Testis (tissue), 3 donors: ENCODE data around the gene ZMIZ1. TPM values are rescaled to one million over a fixed set of nuclear protein-coding genes. Genes with fewer than 3 reads are reported as not detected.

Source experiments
- DNase-seq: peaks from one replicate; pipeline ENCODE4 v3.0.0-alpha.2; 2019
- H3K27ac ChIP-seq, 2 donors: fragments of 200-600 bp; sonication (generic); one replicate each; pipeline ENCODE4 v1.5.1; 2019
- H3K27me3 ChIP-seq: fragments of 200-600 bp; sonication (generic); one replicate; pipeline ENCODE4 v1.5.1; 2019
- H3K36me3 ChIP-seq: fragments of 200-600 bp; sonication (generic); one replicate; pipeline ENCODE4 v1.5.1; 2017; ENCODE audit warnings: low read depth; ENCODE audit errors: missing control alignments
- H3K4me1 ChIP-seq: fragments of 200-600 bp; sonication (generic); one replicate; pipeline ENCODE4 v1.5.1; 2019
- H3K4me3 ChIP-seq, 2 donors: fragments of 200-600 bp; sonication (generic); one replicate each; pipeline ENCODE4 v1.5.1; 2017 to 2019
- H3K9me3 ChIP-seq: fragments of 200-600 bp; sonication (generic); one replicate; pipeline ENCODE4 v1.5.1; 2017
- POLR2A ChIP-seq: fragments of 450-650 bp; IDR thresholded peaks from one replicate; pipeline ENCODE4 v1.6.1; 2017; ENCODE audit warnings: antibody characterized with exemption, mild to moderate bottlenecking, moderate library complexity
- WGBS, 2 donors: methylation state at CpG; one replicate each; pipeline ENCODE4 v1.1.5; 2018; 5-methylcytosine and 5-hydroxymethylcytosine counted together
- intact Hi-C: fragments of 100-400 bp; cut with DNase I; formaldehyde crosslinking; loops from one replicate; pipeline ENCODE4 v1.15.1; 2023; ENCODE audit warnings: low total_unique reads
- polyA plus RNA-seq: library from polyadenylated mRNA; stranded (reverse); fragments of 350-450 nt; fragmentation: Illumina TruSeq; extraction: RNeasy Lipid Tissue Mini Kit (QIAGEN cat#74804); gene quantifications from one replicate; pipeline ENCODE4 v1.2.3, GENCODE V29; 2014; ENCODE audit warnings: low read depth, low replicate concordance; ENCODE audit not compliant: insufficient read depth
- total RNA-seq, 2 donors: library from RNA; depleted of rRNA; stranded (reverse); fragments of >200 nt; gene quantifications; one replicate each; pipeline ENCODE4 v1.2.3, GENCODE V29; 2016
- TF ChIP-seq, protein P1 (sequence below), 3 experiments: fragments of 450-650 bp in 2 of 3; fragments of 200-600 bp in 1 of 3; sonication (generic) in 1 of 3; IDR thresholded peaks; one replicate each; pipeline ENCODE4 v1.5.1; 2016 to 2019; ENCODE audit warnings: antibody characterized with exemption in 3 of 3, mild to moderate bottlenecking in 2 of 3, moderate library complexity in 1 of 3

ZMIZ1 gene
- total and polyA plus RNA-seq, 3 donors from 2014 or later = 15.2 to 22.0 (median 18.8) TPM

DNA sequence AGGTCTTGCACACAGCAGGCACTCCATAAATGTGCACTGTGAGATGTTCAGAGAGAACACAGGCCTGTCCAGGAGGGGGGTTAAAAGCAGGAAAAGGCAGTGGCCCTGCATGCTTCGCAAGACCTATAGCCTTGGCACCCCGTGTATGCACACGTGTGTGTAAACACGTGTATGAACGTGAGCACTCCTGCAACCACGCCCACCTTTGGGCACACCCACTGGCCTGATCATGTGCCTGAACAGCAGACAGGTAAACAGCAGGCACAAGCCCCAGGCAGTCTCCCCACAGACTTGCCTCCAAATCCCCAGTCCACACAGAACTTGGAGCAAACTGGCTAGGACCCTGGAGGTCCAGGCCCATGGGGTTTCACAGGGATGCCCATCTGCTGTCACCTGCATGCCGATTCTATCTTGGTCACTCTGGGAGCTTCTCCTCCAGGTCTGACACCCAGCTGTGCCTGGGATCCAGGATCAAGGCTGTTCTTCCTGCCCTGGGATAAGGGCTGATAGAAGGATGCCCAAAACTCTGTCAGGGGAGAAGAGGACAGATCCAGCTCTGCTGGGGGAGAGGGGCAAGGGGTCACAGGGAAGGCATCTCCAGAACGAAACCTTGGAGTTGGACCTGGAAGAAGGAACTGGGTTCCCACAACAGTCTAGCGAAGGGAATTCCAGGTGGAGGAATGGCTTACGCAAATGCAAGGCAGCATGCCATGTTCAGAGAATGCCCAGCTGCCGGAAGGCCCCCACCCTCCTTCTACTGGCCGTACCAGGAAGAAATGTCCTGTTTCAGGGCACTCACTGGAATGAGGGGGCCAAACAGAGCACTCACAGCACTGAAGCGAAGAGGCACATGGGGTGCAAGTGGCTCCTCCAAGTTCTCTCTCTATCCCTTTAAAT is 14.3 kb upstream of the ZMIZ1 start:
- Histone ChIP-seq H3K36me3 (no peaks in the 10 kb centered on the region), H3K4me3 (no peak overlapping the region), H3K4me1 (no peaks in the 10 kb centered on the region), H3K27ac (no peak overlapping the region), H3K9me3 (no peaks in the 10 kb centered on the region), H3K27me3 (no peaks in the 10 kb centered on the region)
- no peak for DNase-seq
- 91 to 97% methylated on average over 13 of the region's 13 CpGs for WGBS, 2 donors
- TF ChIP-seq, protein P1, sequence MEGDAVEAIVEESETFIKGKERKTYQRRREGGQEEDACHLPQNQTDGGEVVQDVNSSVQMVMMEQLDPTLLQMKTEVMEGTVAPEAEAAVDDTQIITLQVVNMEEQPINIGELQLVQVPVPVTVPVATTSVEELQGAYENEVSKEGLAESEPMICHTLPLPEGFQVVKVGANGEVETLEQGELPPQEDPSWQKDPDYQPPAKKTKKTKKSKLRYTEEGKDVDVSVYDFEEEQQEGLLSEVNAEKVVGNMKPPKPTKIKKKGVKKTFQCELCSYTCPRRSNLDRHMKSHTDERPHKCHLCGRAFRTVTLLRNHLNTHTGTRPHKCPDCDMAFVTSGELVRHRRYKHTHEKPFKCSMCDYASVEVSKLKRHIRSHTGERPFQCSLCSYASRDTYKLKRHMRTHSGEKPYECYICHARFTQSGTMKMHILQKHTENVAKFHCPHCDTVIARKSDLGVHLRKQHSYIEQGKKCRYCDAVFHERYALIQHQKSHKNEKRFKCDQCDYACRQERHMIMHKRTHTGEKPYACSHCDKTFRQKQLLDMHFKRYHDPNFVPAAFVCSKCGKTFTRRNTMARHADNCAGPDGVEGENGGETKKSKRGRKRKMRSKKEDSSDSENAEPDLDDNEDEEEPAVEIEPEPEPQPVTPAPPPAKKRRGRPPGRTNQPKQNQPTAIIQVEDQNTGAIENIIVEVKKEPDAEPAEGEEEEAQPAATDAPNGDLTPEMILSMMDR (IDR thresholded peaks at IDR 0.05) = no peak
- TF ChIP-seq POLR2A = no peak
- intact Hi-C loops = no loop called here

DNA sequence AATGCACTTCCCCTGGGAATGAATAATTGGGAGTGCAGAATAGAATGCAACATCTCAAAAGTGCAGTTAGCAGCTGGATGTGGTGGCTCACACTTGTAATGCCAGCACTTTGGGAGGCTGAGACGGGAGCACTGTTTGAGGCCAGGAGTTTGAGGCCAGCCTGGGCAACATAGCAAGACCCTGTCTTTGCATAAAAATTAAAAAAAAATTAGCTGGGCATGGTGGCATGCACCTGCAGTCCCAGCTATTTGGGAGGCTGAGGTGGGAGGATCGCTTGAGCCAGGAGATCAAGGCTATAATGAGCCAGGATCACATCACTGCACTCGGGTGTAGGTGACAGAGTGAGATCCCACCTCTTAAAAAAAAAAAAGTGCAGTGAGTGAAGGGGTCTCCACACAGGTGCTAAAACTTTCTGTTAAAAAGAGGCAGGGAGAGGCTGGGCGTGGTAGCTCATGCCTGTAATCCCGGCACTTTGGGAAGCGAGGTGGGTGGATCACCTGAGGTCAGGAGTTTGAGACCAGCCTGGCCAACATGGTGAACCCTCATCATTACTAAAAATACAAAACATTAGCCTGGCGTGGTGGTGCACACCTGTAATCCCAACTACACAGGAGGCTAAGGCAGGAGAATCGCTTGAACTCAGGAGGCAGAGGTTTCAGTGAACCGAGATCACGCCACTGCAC is 13.5 kb upstream of the ZMIZ1 start:
- intact Hi-C loops = no loop called here
- DNase-seq = no peak
- WGBS, 2 donors = 92 to 94% methylated on average over 10 of the region's 10 CpGs
- Histone ChIP-seq H3K4me3 (no peak overlapping the region), H3K9me3 (no peaks in the 10 kb centered on the region), H3K27me3 (no peaks in the 10 kb centered on the region), H3K36me3 (no peaks in the 10 kb centered on the region), H3K27ac (no peak overlapping the region), H3K4me1 (no peaks in the 10 kb centered on the region)
- no peak for TF ChIP-seq POLR2A
- TF ChIP-seq, protein P1 (IDR thresholded peaks at IDR 0.05) = no peak

DNA sequence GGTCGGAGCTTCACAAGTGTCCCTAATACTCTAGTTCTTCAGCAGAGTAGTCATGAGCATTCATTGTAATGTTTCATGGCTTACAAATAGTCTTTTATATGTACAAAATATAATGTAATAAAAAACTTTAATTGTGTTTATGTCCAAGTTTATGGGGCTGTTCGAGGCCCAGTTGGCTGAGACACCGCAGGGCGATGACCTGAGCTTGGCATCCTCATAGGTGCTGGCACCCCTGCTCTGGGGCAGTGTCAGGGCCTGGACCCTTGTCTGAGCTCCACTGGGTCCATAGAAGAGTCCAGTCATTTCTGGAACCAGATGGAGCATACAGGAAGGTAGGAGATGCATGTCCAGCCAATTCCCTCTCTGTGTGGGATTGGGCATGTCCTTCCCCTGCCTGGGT is 12.9 kb upstream of the ZMIZ1 start:
- intact Hi-C loops = no loop called here
- WGBS, 2 donors = 90 to 94% methylated on average over 4 of the region's 4 CpGs
- no peak for DNase-seq

DNA sequence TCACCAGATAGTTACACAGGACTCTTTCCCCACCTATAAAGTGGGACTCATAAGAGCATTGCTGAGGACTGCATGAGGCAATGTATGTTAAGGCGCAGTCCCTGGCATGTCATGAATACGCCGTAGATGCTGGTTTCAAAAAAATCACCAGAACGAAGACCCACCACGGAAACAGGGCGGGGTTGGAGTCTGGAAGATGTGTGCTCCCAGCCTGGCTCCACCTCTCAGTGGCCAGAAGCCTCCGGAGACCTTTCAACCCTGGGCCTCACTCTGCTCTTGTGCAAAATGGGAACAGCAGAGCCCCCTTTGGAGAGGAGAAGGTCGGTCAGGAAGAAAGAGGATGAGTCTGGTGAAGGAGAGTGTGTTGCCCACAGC is 12.4 kb upstream of the ZMIZ1 start:
- 92 to 93% methylated on average over 8 of the region's 8 CpGs for WGBS, 2 donors
- H3K9me3 ChIP-seq = no peaks in the 10 kb centered on the region
- H3K36me3 ChIP-seq = no peaks in the 10 kb centered on the region
- TF ChIP-seq, protein P1 (IDR thresholded peaks at IDR 0.05) = no peak
- H3K4me1 ChIP-seq = no peaks in the 10 kb centered on the region
- no peaks in the 10 kb centered on the region for H3K27me3 ChIP-seq
- H3K4me3 ChIP-seq = no peak overlapping the region
- intact Hi-C loops = no loop called here
- DNase-seq = no peak
- H3K27ac ChIP-seq = no peak overlapping the region

More for the DNA sequence above, 12.9 kb upstream of the ZMIZ1 start:
- TF ChIP-seq, protein P1 (IDR thresholded peaks at IDR 0.05) = no peak
- TF ChIP-seq POLR2A = no peak
- no peak overlapping the region for H3K4me3 ChIP-seq
- no peaks in the 10 kb centered on the region for H3K4me1 ChIP-seq
- H3K9me3 ChIP-seq = no peaks in the 10 kb centered on the region
- H3K27ac ChIP-seq = no peak overlapping the region
- H3K27me3 ChIP-seq = no peaks in the 10 kb centered on the region
- no peaks in the 10 kb centered on the region for H3K36me3 ChIP-seq
